ENCODE results near the gene IL3.

DNA sequence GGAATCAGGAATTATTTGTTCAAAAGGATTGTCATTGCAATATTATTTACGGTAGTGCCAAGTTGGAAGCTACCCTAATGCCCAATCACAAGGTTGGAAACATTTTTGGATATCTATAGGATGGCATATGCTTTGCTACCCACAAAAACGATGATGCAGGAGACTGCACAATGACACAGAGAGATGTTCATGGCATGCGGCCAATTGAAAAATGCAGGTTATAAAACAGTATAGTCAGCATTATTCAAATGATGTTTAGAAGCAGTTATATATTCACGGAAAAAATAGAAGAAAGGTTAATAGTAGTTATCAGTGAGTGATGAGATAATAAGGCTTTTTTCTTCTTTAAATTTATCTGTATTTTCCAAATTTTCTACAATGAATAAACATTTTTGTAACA lies 43.1 kb upstream of the IL3 start:
- TF ChIP-seq, protein P1, sequence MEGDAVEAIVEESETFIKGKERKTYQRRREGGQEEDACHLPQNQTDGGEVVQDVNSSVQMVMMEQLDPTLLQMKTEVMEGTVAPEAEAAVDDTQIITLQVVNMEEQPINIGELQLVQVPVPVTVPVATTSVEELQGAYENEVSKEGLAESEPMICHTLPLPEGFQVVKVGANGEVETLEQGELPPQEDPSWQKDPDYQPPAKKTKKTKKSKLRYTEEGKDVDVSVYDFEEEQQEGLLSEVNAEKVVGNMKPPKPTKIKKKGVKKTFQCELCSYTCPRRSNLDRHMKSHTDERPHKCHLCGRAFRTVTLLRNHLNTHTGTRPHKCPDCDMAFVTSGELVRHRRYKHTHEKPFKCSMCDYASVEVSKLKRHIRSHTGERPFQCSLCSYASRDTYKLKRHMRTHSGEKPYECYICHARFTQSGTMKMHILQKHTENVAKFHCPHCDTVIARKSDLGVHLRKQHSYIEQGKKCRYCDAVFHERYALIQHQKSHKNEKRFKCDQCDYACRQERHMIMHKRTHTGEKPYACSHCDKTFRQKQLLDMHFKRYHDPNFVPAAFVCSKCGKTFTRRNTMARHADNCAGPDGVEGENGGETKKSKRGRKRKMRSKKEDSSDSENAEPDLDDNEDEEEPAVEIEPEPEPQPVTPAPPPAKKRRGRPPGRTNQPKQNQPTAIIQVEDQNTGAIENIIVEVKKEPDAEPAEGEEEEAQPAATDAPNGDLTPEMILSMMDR (IDR thresholded peaks at IDR 0.05; ENCODE audit: insufficient read depth, low read depth, low read length), result no peak
- no peak for TF ChIP-seq EZH2 (IDR thresholded peaks at IDR 0.05; ENCODE audit: insufficient read depth, low read length)
